BJ (cell line): Measurements from ENCODE around the gene ZBTB12. TPM values are rescaled to one million over a fixed set of nuclear protein-coding genes. Genes with fewer than 3 reads are reported as not detected.

Experiments used
- CTCF ChIA-PET: fragments of 350-600 bp; formaldehyde crosslinking; extraction: SDS; loops from one replicate; lab custom pipeline; 2021; ENCODE audit warnings: antibody characterized with exemption, inconsistent platforms; lab: Yijun Ruan, JAX
- POLR2A ChIA-PET: fragments of 300-600 bp; sonication (Branson Sonifier 250); formaldehyde crosslinking; extraction: SDS; loops from one replicate; lab custom pipeline; 2021; ENCODE audit warnings: antibody characterized with exemption; lab: Charles Lee
- DNase-seq: peaks from one replicate; pipeline ENCODE4 v3.0.0-alpha.2; 2011; ENCODE audit warnings: low read depth
- H3K27me3 ChIP-seq: 2 replicates; pipeline ENCODE4 v1.6.0; 2011; ENCODE audit warnings: low read length; ENCODE audit not compliant: control insufficient read depth, insufficient read depth
- H3K36me3 ChIP-seq: 2 replicates; pipeline ENCODE4 v1.5.1; 2011; ENCODE audit warnings: low read length; ENCODE audit not compliant: control insufficient read depth, insufficient read depth
- H3K4me3 ChIP-seq: 2 replicates; pipeline ENCODE4 v1.5.1; 2011; ENCODE audit warnings: low read depth, mild to moderate bottlenecking, control low read depth, low read length
- polyA plus RNA-seq: library from polyadenylated mRNA; depleted of rRNA; stranded (reverse); fragments of >200 nt; gene quantifications from 2 replicates; pipeline ENCODE4 v1.2.3, GENCODE V29; 2011
- TF ChIP-seq, protein P1 (sequence below): IDR thresholded peaks from 2 replicates; pipeline ENCODE4 v1.5.1; 2011; ENCODE audit warnings: low read depth, mild to moderate bottlenecking, control low read depth, inconsistent platforms, low read length, moderate library complexity; ENCODE audit not compliant: insufficient read depth

Gene ZBTB12
- polyA plus RNA-seq, 1 experiment: 2.6 TPM

DNA sequence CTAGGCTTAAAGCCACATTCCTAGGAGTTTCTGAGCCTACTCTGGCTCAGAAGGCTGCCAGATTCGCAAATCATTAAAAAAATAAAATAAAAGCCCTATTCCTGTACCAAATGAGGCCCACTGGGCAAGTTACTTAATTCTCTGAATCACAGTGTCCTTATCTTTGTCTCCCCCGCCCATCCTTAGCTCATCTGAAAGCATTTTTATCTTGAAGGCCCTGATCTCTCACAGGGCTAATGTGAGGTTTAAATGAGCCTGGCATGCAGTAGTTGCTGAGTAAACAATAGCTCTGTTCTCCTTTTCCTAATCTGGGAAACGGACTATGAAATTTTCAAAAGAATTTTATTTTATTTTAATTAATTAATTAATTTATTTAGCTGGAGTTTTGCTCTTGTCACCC is 2.1 kb upstream of the ZBTB12 start:
- POLR2A ChIA-PET: interaction anchor here (0.6 kb wide), 1 partner anchor 189 kb away, joined by 4 read pairs; no protein-coding TSS in a partner anchor
- Histone ChIP-seq H3K27me3 (no peaks in the 10 kb centered on the region), H3K4me3 (no peak overlapping the region), H3K36me3 (no peaks in the 10 kb centered on the region)
- TF ChIP-seq, protein P1, sequence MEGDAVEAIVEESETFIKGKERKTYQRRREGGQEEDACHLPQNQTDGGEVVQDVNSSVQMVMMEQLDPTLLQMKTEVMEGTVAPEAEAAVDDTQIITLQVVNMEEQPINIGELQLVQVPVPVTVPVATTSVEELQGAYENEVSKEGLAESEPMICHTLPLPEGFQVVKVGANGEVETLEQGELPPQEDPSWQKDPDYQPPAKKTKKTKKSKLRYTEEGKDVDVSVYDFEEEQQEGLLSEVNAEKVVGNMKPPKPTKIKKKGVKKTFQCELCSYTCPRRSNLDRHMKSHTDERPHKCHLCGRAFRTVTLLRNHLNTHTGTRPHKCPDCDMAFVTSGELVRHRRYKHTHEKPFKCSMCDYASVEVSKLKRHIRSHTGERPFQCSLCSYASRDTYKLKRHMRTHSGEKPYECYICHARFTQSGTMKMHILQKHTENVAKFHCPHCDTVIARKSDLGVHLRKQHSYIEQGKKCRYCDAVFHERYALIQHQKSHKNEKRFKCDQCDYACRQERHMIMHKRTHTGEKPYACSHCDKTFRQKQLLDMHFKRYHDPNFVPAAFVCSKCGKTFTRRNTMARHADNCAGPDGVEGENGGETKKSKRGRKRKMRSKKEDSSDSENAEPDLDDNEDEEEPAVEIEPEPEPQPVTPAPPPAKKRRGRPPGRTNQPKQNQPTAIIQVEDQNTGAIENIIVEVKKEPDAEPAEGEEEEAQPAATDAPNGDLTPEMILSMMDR: no peak
- DNase-seq: no peak
- CTCF ChIA-PET: interaction anchor here (0.6 to 4.5 kb wide), 4 partner anchors 48 to 707 kb away, joined by 3 to 26 read pairs (median 4); no protein-coding TSS in a partner anchor

DNA sequence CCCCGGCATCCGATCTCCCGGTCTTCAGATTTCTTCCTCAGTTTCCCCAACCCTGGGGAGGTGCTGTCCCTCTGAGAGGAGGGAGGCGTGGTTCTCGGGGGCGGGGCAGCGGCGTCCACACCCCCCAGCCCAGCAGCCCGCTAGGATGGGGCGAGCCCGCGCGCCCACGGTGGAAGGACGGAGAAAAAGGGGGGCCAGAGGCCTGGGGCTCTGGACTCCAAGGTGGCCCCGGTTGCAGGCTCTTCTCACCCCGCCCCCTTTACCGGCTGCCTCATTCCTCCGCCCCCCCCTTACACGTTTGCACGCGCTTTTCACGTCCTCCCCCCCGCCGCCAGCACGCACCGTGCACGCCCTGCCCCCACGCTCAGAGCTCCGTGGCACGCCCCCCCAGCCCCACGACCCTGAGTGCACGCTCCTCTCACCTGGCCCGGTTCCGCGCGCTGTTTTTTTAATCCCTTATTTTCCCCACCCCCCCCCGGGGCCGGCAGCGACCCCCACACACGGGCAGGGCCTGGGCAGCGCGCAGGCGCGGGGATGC is 402 bp downstream of the ZBTB12 start:
- DNase-seq: no peak
- ChIA-PET CTCF (interaction anchor here (1.0 to 4.5 kb wide), 2 partner anchors 18 to 50 kb away, joined by 4 to 26 read pairs; no protein-coding TSS in a partner anchor), POLR2A (interaction anchor here (0.6 kb wide), 1 partner anchor 57 kb away, joined by 19 read pairs; no protein-coding TSS in a partner anchor)
- Histone ChIP-seq H3K36me3 (no peaks in the 10 kb centered on the region), H3K27me3 (no peaks in the 10 kb centered on the region), H3K4me3 (peak overlapping the region; percentile 61)
- TF ChIP-seq, protein P1: no peak

DNA sequence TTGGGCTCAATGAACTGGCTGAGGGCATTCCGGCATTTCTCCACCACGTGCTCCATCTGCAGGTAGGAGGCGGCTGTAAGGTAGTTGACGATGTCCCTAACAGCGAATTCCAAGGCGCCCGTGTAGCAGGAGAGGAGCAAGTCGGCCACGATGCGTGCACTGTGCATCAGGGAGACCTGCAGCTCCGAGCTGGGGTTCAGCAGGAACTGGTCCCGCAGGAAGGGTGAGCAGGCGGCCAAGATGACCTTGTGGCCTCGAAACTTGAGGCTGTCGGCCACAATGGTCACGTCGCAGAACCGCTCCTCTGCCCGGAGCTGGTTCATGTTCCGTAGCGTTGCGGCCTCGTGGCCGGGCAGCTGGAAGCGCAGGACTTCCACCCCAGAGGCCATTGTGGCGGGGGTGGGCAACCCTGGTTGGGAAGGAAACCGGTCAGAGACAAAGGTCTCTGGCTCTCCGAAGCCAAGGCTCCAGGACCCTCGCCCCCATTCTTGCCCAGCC is 920 bp downstream of the ZBTB12 start:
- DNase-seq: no peak
- peak overlapping the region; percentile 61 for H3K4me3 ChIP-seq
- ChIA-PET CTCF (interaction anchor here (0.5 to 4.5 kb wide), 4 partner anchors 8 to 70 kb away, joined by 3 to 26 read pairs (median 4); no protein-coding TSS in a partner anchor), POLR2A (no interaction called here)
- H3K27me3 ChIP-seq: no peaks in the 10 kb centered on the region
- no peaks in the 10 kb centered on the region for H3K36me3 ChIP-seq
- TF ChIP-seq, protein P1: no peak

DNA sequence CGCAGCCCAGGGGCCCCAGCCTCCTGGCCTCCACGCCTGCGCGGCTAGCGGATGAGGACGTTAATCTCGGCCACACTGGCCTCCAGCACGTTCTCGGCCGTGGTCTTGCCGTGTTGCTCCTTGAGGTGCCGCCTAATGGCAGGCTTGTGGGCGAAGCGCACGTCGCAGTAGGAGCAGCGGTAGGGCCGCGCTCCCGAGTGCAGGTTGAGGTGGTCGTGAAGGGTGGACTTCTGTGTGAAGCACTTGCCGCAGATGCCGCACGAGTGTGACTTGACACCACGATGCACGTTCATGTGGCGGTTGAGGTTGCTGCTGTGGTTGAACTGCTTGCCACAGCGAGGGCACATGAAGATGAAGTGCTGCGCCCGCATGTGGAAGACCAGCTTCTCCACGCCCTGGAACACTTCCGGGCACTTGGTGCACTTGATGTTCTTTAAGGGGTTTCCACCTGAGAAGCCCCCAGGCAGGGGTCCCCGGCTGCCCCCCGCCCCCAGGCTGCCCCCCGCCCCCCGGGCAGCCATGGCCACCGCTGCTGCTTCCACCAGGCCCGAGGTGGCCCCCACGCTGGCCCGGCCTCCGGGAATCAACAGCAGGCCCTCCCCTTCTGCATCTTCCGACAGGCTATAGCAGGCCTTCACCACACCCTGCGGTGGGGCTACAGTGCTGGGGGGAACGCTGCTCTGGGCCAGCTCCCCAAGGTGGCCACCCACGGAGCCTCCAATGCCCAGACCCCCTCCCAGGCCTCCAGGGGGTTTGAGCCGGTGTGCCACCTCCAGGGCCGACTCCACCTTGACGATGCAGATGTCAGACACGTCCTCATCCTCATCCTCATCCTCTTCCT is 1.8 kb downstream of the ZBTB12 start:
- ChIA-PET CTCF (interaction anchor here (0.5 to 4.5 kb wide), 3 partner anchors 9 to 69 kb away, joined by 3 to 26 read pairs (median 4); no protein-coding TSS in a partner anchor), POLR2A (no interaction called here)

More for the DNA sequence above, 1.8 kb downstream of the ZBTB12 start:
- TF ChIP-seq, protein P1: no peak
- H3K36me3 ChIP-seq: no peaks in the 10 kb centered on the region; the same call in 1 of the 2 replicates
- H3K4me3 ChIP-seq: no peak overlapping the region
- H3K27me3 ChIP-seq: no peaks in the 10 kb centered on the region
- DNase-seq: no peak
